Measurements from ENCODE around the gene AFAP1.

Gene AFAP1

DNA sequence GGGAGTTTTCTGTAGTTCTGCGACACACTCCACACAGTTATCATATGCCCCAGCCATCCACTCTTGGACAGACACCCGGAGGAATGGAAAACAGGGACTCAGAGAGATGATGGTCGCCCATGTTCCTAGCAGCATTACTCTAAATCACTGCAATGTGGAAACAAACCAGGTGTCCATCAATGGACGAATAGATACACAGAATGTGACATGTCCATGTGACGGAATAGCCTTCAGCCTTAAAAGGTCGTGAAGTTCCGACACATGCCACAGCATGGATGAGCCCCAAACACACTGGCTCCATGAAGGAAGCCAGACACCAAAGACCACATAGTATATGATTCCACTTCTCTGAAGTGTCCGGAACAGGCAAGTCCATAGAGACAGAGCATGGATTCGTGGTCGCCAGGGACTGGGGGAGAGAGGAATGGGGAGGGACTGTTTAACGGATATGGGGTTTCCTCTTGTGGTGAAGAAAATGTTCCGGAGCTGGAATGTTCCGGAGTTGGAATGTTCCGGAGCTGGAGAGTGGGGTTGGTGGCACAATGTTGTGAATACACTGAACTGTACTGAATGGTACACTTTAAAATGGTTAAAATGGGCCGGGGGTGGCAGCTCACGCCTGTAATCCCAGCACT is 28.7 kb upstream of the AFAP1 start:
- Histone ChIP-seq H3K27ac (ENCODE audit: insufficient read depth in 1 of 2, low read depth in 1 of 2, low read length in 2 of 2, poor library complexity in 1 of 2, severe bottlenecking in 2 of 2) (no peak overlapping the region), H3K36me3 (ENCODE audit: control insufficient read depth in 4 of 4, insufficient read depth in 4 of 4, low read length in 3 of 4) (no peaks in the 10 kb centered on the region), H3K27me3 (replicated peaks in 2 of 5; ENCODE audit: control insufficient read depth in 4 of 5, insufficient read depth in 5 of 5, low read length in 4 of 5) (peaks cover 0 to 75% (median 19%) of the 10 kb centered on the region in 5 experiments), H3K4me1 (ENCODE audit: control extremely low read depth in 1 of 4, control insufficient read depth in 4 of 4, insufficient read depth in 4 of 4, low read length in 3 of 4) (peaks cover 0 to 32% (median 15%) of the 10 kb centered on the region in 4 experiments), H3K9me3 (ENCODE audit: control extremely low read depth in 1 of 5, control insufficient read depth in 4 of 5, insufficient read depth in 2 of 5, low read depth in 1 of 5, low read length in 4 of 5) (no peaks in the 10 kb centered on the region), H3K4me3 (ENCODE audit: control insufficient read depth in 1 of 7, extremely low read depth in 1 of 7, insufficient read depth in 4 of 7, low read depth in 2 of 7, low read length in 6 of 7) (no peak overlapping the region)
- DNase-seq: no peak
- ChIA-PET CTCF (interaction anchor here (0.7 to 2.1 kb wide), 6 partner anchors 14 to 30 kb away, joined by 3 to 5 read pairs (median 3); no protein-coding TSS in a partner anchor), POLR2A (interaction anchor here (0.7 kb wide), 1 partner anchor 58 kb away, joined by 3 read pairs; no protein-coding TSS in a partner anchor)
- WGBS (ENCODE audit: insufficient coverage): 42% methylated on average over 13 of the region's 16 CpGs

DNA sequence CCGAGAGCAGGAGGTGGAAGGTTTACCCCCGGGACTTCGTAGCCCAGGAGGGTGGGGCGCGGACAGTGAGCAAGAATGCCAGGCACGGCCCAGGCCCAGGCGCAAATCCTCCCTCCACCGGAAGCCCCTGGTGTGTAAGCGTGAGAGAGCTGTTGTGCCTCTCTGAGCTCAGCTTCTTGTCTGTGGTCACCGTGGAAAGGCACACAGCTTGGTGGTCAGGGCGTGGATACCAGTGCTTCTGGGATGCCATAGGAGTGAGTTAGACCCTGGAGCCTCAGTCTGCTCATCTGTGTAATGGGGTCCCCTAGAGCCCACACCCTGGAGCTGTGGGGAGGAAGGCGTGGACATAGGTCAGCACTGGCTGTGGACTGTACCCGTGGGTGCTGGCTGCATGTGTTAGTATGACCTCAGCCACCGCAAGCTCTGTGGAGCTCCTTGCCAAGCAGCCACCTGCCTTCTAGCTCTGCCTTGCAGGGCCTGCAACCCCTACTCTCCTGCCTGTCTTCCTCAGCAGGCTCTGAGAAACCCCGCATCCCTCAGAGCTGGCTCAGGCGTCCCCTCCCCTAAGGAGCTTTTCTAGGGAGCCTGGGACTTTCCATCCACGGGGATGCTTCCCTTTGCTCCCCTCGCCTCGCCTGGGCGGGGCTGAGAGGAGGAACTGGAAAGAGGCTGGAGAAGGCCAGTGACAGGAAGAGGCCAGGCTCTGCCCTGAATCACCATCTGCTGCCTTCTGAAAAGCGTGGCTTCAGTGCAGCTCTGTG is 28.0 kb upstream of the AFAP1 start:
- Histone ChIP-seq H3K36me3 (ENCODE audit: control insufficient read depth in 4 of 4, insufficient read depth in 4 of 4, low read length in 3 of 4) (no peaks in the 10 kb centered on the region), H3K27ac (ENCODE audit: insufficient read depth in 1 of 2, low read depth in 1 of 2, low read length in 2 of 2, poor library complexity in 1 of 2, severe bottlenecking in 2 of 2) (no peak overlapping the region), H3K9me3 (ENCODE audit: control extremely low read depth in 1 of 5, control insufficient read depth in 4 of 5, insufficient read depth in 2 of 5, low read depth in 1 of 5, low read length in 4 of 5) (no peaks in the 10 kb centered on the region), H3K4me1 (ENCODE audit: control extremely low read depth in 1 of 4, control insufficient read depth in 4 of 4, insufficient read depth in 4 of 4, low read length in 3 of 4) (peaks cover 0 to 32% (median 15%) of the 10 kb centered on the region in 4 experiments), H3K4me3 (ENCODE audit: control insufficient read depth in 1 of 7, extremely low read depth in 1 of 7, insufficient read depth in 4 of 7, low read depth in 2 of 7, low read length in 6 of 7) (no peak overlapping the region), H3K27me3 (replicated peaks in 2 of 5; ENCODE audit: control insufficient read depth in 4 of 5, insufficient read depth in 5 of 5, low read length in 4 of 5) (peaks cover 0 to 82% (median 22%) of the 10 kb centered on the region in 5 experiments)
- no peak for DNase-seq
- ChIA-PET POLR2A (no interaction called here), CTCF (interaction anchor here (0.7 to 2.1 kb wide), 5 partner anchors 15 to 29 kb away, joined by 3 to 5 read pairs (median 3); no protein-coding TSS in a partner anchor)
- WGBS (ENCODE audit: insufficient coverage): 57% methylated on average over 16 of the region's 21 CpGs

DNA sequence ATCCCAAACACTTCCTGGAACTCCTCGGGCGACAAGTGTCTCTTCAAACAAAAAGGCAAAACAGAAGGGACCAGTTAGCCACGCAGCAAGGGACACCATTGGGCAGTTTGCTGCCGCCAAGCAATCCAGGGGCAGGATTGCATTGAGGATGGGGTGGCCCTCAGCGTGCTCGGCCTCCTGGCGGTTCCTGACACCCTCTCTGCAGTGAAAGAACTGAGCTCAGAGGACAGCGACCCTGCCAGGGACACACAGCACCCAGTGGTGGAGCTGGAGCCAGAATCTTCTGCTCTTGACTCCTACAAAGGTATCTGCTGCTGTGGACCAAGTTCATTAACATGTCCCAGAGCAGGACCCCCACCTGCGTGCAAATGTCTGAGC is 27.4 kb upstream of the AFAP1 start:
- peaks cover 0 to 32% (median 15%) of the 10 kb centered on the region in 4 experiments for H3K4me1 ChIP-seq (ENCODE audit: control extremely low read depth in 1 of 4, control insufficient read depth in 4 of 4, insufficient read depth in 4 of 4, low read length in 3 of 4)
- no peak overlapping the region for H3K27ac ChIP-seq (ENCODE audit: insufficient read depth in 1 of 2, low read depth in 1 of 2, low read length in 2 of 2, poor library complexity in 1 of 2, severe bottlenecking in 2 of 2)
- WGBS (ENCODE audit: insufficient coverage): 74% methylated on average over 9 of the region's 9 CpGs
- H3K36me3 ChIP-seq (ENCODE audit: control insufficient read depth in 4 of 4, insufficient read depth in 4 of 4, low read length in 3 of 4): no peaks in the 10 kb centered on the region
- no peak for DNase-seq
- no peaks in the 10 kb centered on the region for H3K9me3 ChIP-seq (ENCODE audit: control extremely low read depth in 1 of 5, control insufficient read depth in 4 of 5, insufficient read depth in 2 of 5, low read depth in 1 of 5, low read length in 4 of 5)
- no peak overlapping the region for H3K4me3 ChIP-seq (ENCODE audit: control insufficient read depth in 1 of 7, extremely low read depth in 1 of 7, insufficient read depth in 4 of 7, low read depth in 2 of 7, low read length in 6 of 7)
- peaks cover 0 to 82% (median 24%) of the 10 kb centered on the region in 5 experiments for H3K27me3 ChIP-seq (replicated peaks in 2 of 5; ENCODE audit: control insufficient read depth in 4 of 5, insufficient read depth in 5 of 5, low read length in 4 of 5)
- ChIA-PET CTCF (interaction anchor here (1.4 to 1.6 kb wide), 2 partner anchors 15 to 29 kb away, joined by 3 to 4 read pairs; no protein-coding TSS in a partner anchor), POLR2A (no interaction called here)

DNA sequence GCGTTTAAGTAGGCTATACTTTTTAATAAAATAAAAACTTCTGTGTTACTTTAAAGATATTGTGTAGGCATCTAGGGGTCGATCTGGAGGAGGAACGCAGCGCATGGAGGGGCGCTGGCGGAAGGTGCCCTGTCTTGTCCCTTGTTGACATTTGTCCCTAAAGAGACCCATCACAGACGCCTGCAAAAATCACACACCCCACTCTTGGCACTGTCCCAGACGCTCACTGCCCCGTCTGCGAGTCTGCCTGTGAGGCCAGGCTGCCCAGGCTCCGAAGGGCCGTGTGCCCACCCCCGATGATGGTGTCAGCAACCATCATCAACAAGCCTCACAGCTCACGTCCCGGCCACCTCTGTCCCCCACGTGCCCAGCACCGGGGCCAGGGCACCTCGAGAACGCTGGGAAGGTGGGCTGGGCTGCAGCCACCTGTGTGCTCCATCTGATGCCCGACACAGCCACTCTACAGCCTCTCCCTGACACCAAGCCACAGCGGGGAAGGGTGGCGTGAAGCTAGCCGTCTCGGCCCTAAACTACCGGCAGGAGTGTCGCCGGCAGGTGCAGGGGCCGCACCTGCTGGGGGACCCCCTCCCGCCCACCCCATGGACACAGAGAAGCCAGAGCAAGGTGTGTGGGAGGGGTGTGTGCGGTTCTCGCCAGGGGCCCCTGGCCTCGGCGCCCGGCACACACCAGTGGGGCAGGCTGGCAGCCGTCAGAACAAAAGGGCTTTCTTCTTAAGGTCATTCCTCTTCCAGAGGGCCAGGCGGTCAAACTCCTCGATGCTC is 26.8 kb upstream of the AFAP1 start:
- no peak for DNase-seq

GRCh38 chr4:7964890-7965662 is 25.4 kb upstream of the AFAP1 start:
- 61% methylated on average over 14 of the region's 23 CpGs for WGBS (ENCODE audit: insufficient coverage)
- H3K27me3 ChIP-seq (replicated peaks in 2 of 5; ENCODE audit: control insufficient read depth in 4 of 5, insufficient read depth in 5 of 5, low read length in 4 of 5): peaks cover 0 to 77% (median 24%) of the 10 kb centered on the region in 5 experiments
- DNase-seq: peak; percentile 26 to 66 (median 56)
- CTCF ChIA-PET: no interaction called here
- POLR2A ChIA-PET: no interaction called here
- no peaks in the 10 kb centered on the region for H3K36me3 ChIP-seq (ENCODE audit: control insufficient read depth in 4 of 4, insufficient read depth in 4 of 4, low read length in 3 of 4)
- H3K9me3 ChIP-seq (ENCODE audit: control extremely low read depth in 1 of 5, control insufficient read depth in 4 of 5, insufficient read depth in 2 of 5, low read depth in 1 of 5, low read length in 4 of 5): no peaks in the 10 kb centered on the region
- H3K4me1 ChIP-seq (ENCODE audit: control extremely low read depth in 1 of 4, control insufficient read depth in 4 of 4, insufficient read depth in 4 of 4, low read length in 3 of 4): peaks cover 0 to 29% (median 18%) of the 10 kb centered on the region in 4 experiments
- H3K4me3 ChIP-seq (ENCODE audit: control insufficient read depth in 1 of 7, extremely low read depth in 1 of 7, insufficient read depth in 4 of 7, low read depth in 2 of 7, low read length in 6 of 7): no peak overlapping the region
- no peak overlapping the region for H3K27ac ChIP-seq (ENCODE audit: insufficient read depth in 1 of 2, low read depth in 1 of 2, low read length in 2 of 2, poor library complexity in 1 of 2, severe bottlenecking in 2 of 2)

More for the DNA sequence above, 26.8 kb upstream of the AFAP1 start:
- H3K36me3 ChIP-seq (ENCODE audit: control insufficient read depth in 4 of 4, insufficient read depth in 4 of 4, low read length in 3 of 4): no peaks in the 10 kb centered on the region
- peaks cover 0 to 83% (median 24%) of the 10 kb centered on the region in 5 experiments for H3K27me3 ChIP-seq (replicated peaks in 2 of 5; ENCODE audit: control insufficient read depth in 4 of 5, insufficient read depth in 5 of 5, low read length in 4 of 5)
- H3K4me1 ChIP-seq (ENCODE audit: control extremely low read depth in 1 of 4, control insufficient read depth in 4 of 4, insufficient read depth in 4 of 4, low read length in 3 of 4): peaks cover 0 to 32% (median 15%) of the 10 kb centered on the region in 4 experiments
- H3K4me3 ChIP-seq (ENCODE audit: control insufficient read depth in 1 of 7, extremely low read depth in 1 of 7, insufficient read depth in 4 of 7, low read depth in 2 of 7, low read length in 6 of 7): no peak overlapping the region
- WGBS (ENCODE audit: insufficient coverage): 87% methylated on average over 33 of the region's 37 CpGs
- ChIA-PET CTCF (interaction anchor here (1.4 kb wide), 1 partner anchor 14 kb away, joined by 4 read pairs; no protein-coding TSS in a partner anchor), POLR2A (no interaction called here)
- H3K9me3 ChIP-seq (ENCODE audit: control extremely low read depth in 1 of 5, control insufficient read depth in 4 of 5, insufficient read depth in 2 of 5, low read depth in 1 of 5, low read length in 4 of 5): no peaks in the 10 kb centered on the region
- H3K27ac ChIP-seq (ENCODE audit: insufficient read depth in 1 of 2, low read depth in 1 of 2, low read length in 2 of 2, poor library complexity in 1 of 2, severe bottlenecking in 2 of 2): no peak overlapping the region

DNA sequence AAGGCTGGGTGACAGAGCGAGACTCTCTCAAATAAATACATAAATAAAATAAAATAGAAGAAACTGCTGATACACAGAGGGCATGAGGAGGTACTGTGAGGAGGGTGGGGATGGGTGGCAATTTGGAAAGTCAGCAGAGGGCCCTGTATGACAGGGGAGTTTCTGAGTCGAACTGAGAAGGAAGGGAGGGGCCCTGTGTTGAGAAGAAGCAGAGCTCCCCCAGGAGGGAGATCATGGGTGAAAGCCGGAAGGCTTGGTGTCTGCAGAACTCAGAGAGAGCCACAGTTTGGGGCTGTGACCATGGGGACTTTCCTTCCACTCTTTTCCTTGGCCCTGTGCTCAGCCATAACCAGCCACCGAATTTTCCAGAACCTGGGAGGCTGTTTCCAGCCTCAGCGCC is 24.8 kb upstream of the AFAP1 start:
- 75% methylated on average over 4 of the region's 5 CpGs for WGBS (ENCODE audit: insufficient coverage)
- DNase-seq: no peak
- H3K4me3 ChIP-seq (ENCODE audit: control insufficient read depth in 1 of 7, extremely low read depth in 1 of 7, insufficient read depth in 4 of 7, low read depth in 2 of 7, low read length in 6 of 7): no peak overlapping the region
- H3K9me3 ChIP-seq (ENCODE audit: control extremely low read depth in 1 of 5, control insufficient read depth in 4 of 5, insufficient read depth in 2 of 5, low read depth in 1 of 5, low read length in 4 of 5): no peaks in the 10 kb centered on the region
- no peaks in the 10 kb centered on the region for H3K36me3 ChIP-seq (ENCODE audit: control insufficient read depth in 4 of 4, insufficient read depth in 4 of 4, low read length in 3 of 4)
- H3K27ac ChIP-seq (ENCODE audit: insufficient read depth in 1 of 2, low read depth in 1 of 2, low read length in 2 of 2, poor library complexity in 1 of 2, severe bottlenecking in 2 of 2): no peak overlapping the region
- H3K4me1 ChIP-seq (ENCODE audit: control extremely low read depth in 1 of 4, control insufficient read depth in 4 of 4, insufficient read depth in 4 of 4, low read length in 3 of 4): peaks cover 0 to 25% (median 12%) of the 10 kb centered on the region in 4 experiments
- H3K27me3 ChIP-seq (replicated peaks in 2 of 5; ENCODE audit: control insufficient read depth in 4 of 5, insufficient read depth in 5 of 5, low read length in 4 of 5): peaks cover 0 to 81% (median 24%) of the 10 kb centered on the region in 5 experiments
- ChIA-PET POLR2A (no interaction called here), CTCF (no interaction called here)
